ENCODE measurements around the gene CHEK1.

Gene CHEK1

DNA sequence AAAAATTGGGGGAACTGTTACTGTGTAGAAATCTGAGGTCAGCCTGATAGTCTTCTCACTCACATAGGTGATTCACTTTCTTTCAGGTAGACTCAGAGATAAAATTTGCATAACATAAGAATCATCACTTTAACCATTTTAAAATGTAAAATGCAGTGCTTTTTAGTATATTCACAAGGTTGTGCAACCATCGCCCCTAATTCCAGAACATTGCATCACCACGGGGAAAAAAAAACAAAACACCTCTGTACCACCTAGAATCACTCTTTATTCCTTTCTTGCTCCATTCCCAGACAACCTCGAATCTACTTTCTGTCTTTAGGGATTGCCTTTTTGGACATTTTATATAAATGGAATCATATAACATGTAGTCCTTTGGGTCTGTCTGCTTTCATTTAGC lies 20.9 kb downstream of the CHEK1 start:
- DNase-seq (ENCODE audit: low spot score), result no peak
- in situ Hi-C loops (cut with MboI; ENCODE audit: low pct_unique_long_range_greater_than_20kb, low sequenced_read_pairs, unreplicated experiment), result no loop called here
- TF ChIP-seq, protein P1, sequence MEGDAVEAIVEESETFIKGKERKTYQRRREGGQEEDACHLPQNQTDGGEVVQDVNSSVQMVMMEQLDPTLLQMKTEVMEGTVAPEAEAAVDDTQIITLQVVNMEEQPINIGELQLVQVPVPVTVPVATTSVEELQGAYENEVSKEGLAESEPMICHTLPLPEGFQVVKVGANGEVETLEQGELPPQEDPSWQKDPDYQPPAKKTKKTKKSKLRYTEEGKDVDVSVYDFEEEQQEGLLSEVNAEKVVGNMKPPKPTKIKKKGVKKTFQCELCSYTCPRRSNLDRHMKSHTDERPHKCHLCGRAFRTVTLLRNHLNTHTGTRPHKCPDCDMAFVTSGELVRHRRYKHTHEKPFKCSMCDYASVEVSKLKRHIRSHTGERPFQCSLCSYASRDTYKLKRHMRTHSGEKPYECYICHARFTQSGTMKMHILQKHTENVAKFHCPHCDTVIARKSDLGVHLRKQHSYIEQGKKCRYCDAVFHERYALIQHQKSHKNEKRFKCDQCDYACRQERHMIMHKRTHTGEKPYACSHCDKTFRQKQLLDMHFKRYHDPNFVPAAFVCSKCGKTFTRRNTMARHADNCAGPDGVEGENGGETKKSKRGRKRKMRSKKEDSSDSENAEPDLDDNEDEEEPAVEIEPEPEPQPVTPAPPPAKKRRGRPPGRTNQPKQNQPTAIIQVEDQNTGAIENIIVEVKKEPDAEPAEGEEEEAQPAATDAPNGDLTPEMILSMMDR (IDR thresholded peaks at IDR 0.05; ENCODE audit: extremely low read depth, insufficient read depth, missing control alignments), result no peak

DNA sequence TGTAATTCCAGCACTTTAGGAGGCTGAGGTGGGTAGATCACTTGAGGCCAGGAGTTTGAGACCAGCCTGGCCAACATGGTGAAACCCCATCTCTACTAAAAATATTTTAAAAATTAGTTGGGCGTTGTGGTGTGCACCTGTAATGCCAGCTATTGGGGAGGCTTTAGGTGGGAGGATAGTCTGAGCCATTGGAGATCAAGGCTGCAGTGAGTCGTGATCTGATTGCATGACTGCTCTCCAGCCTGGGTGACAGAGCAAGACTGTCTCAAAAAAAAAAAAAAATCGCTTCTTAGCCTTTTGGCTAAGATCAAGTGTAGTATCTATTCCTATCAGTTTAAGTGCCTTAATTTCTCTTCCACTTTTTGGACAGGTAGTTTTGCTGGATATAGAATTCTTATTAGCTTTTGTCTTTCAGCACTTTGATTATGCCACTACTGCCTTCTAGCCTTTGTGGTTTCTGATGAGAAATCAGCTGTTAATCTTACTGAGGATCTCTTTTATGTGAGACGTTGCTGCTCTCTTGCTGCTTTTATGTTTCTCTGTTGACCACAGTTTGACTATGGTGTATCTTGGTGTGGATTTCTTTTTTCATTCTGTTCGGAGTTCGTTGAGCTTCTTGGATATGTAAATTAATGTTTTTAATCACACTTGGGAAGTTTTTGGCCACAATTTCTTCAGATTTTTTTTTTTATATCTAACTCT lies 24.7 kb downstream of the CHEK1 start:
- in situ Hi-C loops (cut with MboI; ENCODE audit: low pct_unique_long_range_greater_than_20kb, low sequenced_read_pairs, unreplicated experiment), result no loop called here
- DNase-seq (ENCODE audit: low spot score), result no peak
- TF ChIP-seq, protein P1 (IDR thresholded peaks at IDR 0.05; ENCODE audit: extremely low read depth, insufficient read depth, missing control alignments), result no peak

DNA sequence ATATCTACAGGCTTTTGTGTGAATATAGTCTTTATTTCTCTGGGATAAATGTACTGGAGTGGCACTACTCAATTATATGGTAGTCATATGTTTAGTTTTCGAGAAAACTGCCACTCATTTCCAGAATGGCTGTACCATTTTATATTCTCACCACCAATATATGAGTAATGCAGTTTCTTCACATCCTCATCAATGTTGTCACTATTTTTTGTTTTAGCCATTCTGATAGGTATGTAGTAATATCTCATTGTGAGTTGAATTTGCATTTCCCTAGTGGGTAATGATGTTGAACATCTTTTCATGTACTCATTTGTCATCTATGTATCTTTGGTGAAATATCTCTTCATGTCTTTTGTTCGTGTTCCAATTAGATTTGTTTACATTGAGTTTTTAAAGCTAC lies 37.7 kb downstream of the CHEK1 start:
- DNase-seq (ENCODE audit: low spot score), result no peak
- TF ChIP-seq, protein P1 (IDR thresholded peaks at IDR 0.05; ENCODE audit: extremely low read depth, insufficient read depth, missing control alignments), result no peak
- in situ Hi-C loops (cut with MboI; ENCODE audit: low pct_unique_long_range_greater_than_20kb, low sequenced_read_pairs, unreplicated experiment), result no loop called here

DNA sequence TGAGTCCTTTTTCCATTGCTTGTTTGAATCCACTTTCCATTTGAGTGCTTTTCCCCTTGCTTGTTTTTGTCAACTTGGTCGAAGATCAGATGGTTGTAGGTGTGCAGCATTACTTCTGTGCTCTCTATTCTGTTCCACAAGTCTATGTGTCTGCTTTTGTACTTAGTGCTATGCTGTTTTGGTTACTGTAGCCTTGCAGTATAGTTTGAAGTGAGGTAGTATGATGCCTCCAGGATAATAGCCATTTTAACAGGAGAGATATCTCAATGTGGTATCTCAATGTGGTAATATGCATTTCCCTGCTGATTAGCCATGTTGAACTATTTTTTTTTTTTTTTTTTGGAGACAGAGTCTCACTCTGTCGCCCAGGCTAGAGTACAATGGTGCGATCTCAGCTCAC lies 38.9 kb downstream of the CHEK1 start:
- in situ Hi-C loops (cut with MboI; ENCODE audit: low pct_unique_long_range_greater_than_20kb, low sequenced_read_pairs, unreplicated experiment), result no loop called here
- DNase-seq (ENCODE audit: low spot score), result no peak
- TF ChIP-seq, protein P1 (IDR thresholded peaks at IDR 0.05; ENCODE audit: extremely low read depth, insufficient read depth, missing control alignments), result no peak

DNA sequence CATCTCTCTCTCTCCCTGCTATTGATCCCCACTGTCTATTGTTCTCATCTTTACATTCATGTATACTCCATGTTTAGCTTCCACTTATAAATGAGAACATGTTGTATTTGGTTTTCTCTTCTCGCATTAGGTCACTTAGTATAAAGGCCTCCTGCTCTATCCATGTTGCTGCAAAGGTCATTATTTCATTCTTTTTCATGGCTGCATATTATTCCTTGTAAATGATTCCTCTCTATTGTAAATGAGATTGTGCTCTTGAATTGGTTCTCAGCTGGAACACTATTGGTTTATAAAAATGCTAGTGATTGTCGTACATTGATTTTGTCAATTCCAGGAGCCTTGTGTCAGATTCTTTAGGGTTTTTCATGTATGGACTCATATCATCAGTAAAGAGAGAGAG lies 42.2 kb downstream of the CHEK1 start:
- in situ Hi-C loops (cut with MboI; ENCODE audit: low pct_unique_long_range_greater_than_20kb, low sequenced_read_pairs, unreplicated experiment), result no loop called here
- TF ChIP-seq, protein P1 (IDR thresholded peaks at IDR 0.05; ENCODE audit: extremely low read depth, insufficient read depth, missing control alignments), result no peak
- no peak for DNase-seq (ENCODE audit: low spot score)

DNA sequence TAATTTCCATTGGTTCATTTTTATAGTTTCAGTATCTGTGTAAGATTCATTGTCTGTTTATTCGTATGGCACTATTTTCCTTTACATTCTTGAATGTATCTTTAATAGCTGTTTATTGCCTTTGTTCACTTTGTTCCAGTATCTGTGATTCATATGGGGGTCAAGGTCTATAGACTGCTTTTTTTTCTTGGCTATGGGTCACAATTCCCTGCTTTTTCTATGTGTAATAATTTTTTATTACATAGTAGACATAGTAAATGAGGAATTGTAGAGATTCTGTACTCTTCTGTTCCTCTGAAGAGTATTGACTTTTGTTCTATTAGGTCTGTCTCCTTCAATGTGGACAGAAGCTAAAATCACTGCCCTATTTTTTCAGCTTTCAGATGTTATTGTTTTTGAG lies 45.2 kb downstream of the CHEK1 start:
- no peak for DNase-seq (ENCODE audit: low spot score)

More for the DNA sequence above, 45.2 kb downstream of the CHEK1 start:
- in situ Hi-C loops (cut with MboI; ENCODE audit: low pct_unique_long_range_greater_than_20kb, low sequenced_read_pairs, unreplicated experiment), result no loop called here
- TF ChIP-seq, protein P1 (IDR thresholded peaks at IDR 0.05; ENCODE audit: extremely low read depth, insufficient read depth, missing control alignments), result no peak

All from GM13977 (cell line).